ENCODE measurements around the gene ANKDD1A.

GRCh38 chr15:64979252-64979710 lies 67.6 kb downstream of the ANKDD1A start:
- no peak for TF ChIP-seq ZFX (IDR thresholded peaks at IDR 0.05; ENCODE audit: borderline replicate concordance)
- TF ChIP-seq, protein P1, sequence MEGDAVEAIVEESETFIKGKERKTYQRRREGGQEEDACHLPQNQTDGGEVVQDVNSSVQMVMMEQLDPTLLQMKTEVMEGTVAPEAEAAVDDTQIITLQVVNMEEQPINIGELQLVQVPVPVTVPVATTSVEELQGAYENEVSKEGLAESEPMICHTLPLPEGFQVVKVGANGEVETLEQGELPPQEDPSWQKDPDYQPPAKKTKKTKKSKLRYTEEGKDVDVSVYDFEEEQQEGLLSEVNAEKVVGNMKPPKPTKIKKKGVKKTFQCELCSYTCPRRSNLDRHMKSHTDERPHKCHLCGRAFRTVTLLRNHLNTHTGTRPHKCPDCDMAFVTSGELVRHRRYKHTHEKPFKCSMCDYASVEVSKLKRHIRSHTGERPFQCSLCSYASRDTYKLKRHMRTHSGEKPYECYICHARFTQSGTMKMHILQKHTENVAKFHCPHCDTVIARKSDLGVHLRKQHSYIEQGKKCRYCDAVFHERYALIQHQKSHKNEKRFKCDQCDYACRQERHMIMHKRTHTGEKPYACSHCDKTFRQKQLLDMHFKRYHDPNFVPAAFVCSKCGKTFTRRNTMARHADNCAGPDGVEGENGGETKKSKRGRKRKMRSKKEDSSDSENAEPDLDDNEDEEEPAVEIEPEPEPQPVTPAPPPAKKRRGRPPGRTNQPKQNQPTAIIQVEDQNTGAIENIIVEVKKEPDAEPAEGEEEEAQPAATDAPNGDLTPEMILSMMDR (IDR thresholded peaks at IDR 0.05), result no peak
